CD4-positive, alpha-beta T cell treated with Interleukin-12 subunit alpha and Interleukin-12 subunit beta, for 1 hour (primary cell): ENCODE data around the gene VAMP2.

Experiments used
- DNase-seq: peaks from one replicate; pipeline ENCODE4 v3.0.0-alpha.2; 2020

The VAMP2 gene

GRCh38 chr17:8141741-8142140, 21.0 kb downstream of the VAMP2 start:
- DNase-seq = peak; percentile 18

GRCh38 chr17:8141045-8141444, 21.7 kb downstream of the VAMP2 start:
- DNase-seq = no peak

DNA sequence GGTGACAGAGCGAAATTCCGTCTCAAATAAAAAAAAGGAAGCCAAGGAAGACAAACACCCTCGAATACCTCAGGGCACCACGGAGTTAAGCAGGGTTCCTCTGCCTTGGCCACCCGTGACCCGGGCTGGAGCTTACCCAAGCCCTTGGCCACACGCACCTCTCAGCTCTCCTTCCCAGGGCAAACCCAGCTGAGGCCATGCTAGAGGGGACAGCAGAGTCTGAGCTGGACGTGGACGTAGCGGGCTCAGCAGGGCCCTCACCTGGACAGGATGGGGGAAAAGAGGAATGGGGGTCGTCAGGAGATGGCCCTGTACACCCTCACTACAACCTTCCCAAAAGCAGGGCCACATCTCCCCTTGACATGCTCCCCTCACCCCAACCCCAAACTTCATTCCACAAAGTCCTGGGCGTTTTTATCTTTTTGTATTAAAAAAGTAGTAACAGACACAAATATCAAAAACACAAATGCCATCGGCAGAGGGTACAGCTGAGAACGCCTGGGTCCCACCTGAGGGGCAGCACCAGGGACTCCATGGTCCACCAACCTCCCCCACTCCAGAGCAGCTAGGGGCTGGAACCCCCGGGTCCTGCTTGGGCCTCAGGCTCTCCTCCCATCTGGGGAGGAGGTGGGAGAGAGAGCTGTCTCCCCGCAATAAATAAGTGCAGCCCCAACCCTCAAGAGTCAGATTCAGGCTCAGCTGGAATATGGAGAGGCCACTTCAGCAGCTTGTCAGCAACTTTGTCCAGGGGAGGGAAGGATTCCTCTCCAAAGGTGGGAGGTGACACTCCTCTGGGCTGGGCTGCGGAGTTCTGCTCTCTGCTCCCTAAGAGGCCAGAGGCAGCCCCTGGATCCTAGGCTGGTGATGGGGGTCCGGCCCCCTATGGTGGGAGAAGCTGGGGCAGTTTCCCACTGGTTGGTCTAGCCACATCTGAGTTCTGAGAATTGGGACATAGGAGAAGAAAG, 22.4 kb downstream of the VAMP2 start:
- peak; percentile 22 for DNase-seq

DNA sequence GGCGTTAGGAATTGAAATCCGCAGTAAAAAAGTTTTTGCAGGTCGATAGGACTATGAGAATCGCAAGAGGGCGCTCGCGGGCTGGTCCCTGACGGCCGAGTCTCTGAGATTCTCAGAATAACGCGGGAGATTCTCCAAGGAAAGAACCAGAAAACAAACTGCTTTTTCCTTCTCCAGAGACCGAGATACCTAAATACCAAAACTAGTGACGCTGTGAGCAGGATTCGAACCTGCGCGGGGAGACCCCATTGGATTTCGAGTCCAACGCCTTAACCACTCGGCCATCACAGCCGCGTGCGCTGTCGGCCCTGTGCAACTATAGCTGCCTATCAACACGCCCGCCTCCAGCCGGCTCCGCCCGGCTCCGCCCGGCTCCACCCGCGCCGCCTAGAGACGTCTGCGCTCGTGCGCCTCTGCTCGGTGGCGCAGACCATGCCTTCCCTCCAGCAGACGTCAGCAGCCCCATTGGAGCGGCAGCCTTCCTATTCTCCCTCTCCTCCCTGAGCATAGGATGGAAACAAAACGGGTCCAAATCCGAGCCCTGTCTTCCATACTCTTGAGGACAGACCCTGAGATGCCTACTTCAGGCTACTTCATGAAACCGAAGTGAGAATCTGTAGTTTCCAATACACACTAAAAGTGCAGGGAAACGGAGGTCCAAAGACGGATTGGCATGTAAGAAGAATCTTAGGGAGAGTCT, 23.9 kb downstream of the VAMP2 start:
- DNase-seq = peak; percentile 96

GRCh38 chr17:8138374-8138671, 24.4 kb downstream of the VAMP2 start:
- no peak for DNase-seq

GRCh38 chr17:8137645-8138373, 24.9 kb downstream of the VAMP2 start:
- DNase-seq = no peak

GRCh38 chr17:8133941-8134340, 28.8 kb downstream of the VAMP2 start:
- no peak for DNase-seq

DNA sequence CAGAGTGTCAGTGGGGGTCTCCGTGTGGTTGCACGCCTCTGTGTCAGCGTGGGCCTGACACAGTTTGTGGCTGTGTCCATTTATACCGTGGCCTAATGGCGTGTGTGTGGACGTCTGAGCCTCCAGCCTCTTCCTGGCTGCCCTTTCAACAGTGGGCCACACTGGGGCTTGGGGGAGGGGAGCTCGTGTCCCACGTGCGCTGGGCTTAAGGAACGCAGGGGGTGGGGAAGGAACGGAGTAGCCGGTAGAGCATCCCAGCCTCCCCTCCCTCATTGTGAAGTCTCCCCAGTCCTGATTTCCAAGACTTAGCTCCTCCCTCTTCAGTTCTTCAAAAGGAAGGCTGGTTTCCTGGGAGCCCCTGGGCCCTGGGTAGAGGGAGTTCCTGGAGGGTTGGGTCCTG, 29.3 kb downstream of the VAMP2 start:
- no peak for DNase-seq

DNA sequence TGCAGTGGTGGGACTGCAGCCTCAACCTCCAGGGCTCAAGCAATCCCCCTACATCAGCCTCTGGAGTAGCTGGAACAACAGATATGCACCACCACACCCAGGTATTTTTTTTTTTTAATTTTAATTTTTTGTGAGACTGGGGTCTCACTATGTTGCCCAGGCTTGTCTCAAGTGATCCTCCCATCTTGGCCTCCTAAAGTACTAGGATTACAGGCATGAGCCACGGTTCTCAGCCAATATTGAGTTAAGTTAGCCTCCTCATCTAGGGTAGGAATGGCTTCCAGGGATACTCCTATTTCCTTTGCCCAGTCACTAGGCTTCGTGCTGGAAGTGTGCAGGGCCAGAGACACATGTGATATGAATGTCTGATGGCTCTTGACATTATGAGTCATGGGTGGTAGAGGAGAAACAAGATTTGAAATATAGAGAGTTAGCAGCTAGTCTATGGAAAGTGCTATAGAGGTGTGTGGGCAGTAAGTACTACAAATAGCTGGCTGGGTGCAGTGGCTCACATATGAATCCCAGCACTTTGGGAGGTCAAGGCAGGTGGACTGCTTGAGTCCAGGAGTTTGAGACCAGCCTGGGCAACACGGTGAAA, 30.8 kb downstream of the VAMP2 start:
- no peak for DNase-seq

DNA sequence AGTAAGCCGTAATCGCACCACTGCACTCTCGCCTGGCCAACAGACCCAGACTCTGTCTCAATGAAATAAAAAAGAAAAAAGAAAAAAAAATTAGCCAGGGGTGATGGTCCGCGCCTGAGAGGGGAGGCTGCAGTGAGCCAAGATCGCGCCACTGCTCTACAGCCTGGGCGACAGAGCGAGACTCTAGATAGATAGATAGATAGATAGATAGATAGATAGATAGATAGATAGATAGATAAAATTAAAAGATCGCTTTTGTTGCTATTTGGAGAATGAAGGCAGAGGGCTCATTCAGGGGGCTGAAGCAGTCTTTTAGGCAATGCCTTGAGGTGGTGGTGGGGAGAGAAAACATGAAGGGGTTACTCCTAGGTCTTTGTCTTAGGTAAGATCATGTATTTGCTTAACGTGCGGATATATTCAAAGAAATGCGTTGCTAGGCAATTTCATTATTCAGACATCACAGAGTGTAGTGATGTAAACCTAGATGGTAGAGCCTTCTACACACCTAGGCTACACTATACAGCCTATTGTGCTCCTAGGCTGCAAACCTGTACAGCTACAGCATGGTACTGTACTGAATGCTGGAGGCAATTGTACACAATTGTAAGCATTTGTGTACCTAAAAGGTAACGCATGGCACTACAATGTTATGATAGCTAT, 34.5 kb downstream of the VAMP2 start:
- no peak for DNase-seq

- DNase-seq = peak; percentile 60
Measured at GRCh38 chr17:8126491-8127066, 36.2 kb downstream of the VAMP2 start.

- DNase-seq = peak; percentile 16
Measured at GRCh38 chr17:8125947-8126490, 36.7 kb downstream of the VAMP2 start.

- peak; percentile 91 for DNase-seq
Measured at GRCh38 chr17:8125154-8125946, 37.4 kb downstream of the VAMP2 start.

DNA sequence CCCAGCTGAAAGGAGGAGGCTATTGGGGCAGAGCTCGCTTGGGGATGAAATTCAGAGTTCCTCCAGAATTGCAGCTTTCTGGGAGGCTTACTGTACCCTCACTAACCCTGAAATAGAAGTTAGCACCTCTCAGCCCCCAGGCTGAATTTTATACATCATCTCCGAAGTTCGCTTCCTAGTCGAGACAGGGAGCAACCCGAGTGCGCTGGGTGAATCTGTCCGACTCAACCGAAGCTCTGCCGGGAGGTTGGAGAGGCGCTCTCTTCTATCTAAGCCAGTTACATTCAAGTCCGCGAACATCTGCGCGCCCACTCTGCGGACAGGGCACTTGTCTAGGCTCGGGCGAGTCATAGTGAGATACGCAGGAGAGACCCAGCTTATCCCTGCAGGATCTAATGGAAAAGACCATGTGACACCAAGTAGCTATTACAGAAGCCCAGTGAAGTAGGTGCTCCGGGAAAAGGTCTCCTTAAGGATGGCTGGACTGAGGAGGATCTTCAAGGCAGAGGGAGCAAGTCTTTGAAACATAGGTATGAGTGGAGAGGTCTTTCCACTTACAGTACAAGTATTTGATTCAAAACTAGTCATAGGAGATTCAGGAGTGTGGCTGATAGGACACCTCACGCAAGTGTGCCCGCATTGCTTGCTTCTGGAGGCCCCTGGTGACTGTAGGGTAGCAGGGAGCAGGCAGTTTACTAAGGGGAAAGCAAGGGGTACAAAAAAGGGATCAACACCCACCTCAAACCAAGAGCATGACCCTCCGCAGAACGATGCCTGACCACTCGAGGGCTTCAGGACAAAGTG, 38.2 kb downstream of the VAMP2 start:
- peak; percentile 20 for DNase-seq

GRCh38 chr17:8123695-8124349, 38.9 kb downstream of the VAMP2 start, which contains the start of gene HES7:
TSS of gene HES7 (minus strand) at chr17:8124106. CDS start at chr17:8124084, 22 bp downstream.
- no peak for DNase-seq

DNA sequence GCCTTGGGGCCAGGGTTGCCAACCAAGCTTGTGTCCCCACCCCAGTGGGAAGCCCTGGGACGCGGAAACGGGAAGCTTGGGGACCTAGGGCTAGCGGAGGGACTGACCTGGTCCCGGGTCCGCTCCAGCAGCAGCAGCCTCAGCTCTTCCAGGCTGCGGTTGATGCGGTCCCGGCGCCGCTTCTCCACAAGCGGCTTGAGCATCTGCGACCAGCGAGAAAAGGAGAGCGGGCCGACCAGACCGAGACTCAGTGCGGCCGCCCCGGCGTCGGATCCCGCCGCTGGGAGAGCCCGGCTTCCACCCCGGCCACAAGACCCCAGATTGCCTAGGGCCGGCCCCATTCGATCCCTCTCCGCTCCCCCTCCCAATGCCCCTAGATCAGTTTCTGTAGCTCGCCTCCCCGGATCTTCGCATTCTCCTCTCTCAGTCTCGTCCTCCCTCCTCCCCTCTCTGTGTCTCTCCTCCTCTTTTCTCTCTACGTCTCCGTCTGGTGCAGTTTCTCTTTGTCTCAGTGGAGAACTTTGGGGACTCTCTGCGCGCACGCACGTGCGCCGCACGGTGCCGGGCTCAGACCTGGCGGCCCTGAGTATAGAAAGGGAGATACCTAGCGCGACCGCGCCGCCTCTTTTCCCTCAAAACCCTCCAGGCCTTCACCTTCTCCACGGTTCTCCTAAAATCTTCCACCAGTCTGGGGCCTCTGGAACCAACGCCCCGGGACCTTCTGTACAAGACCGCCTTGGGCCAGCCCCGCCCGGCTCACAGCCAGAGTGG, 39.6 kb downstream of the VAMP2 start:
- no peak for DNase-seq

- no peak for DNase-seq
Measured at GRCh38 chr17:8122422-8122923, 40.3 kb downstream of the VAMP2 start.

DNA sequence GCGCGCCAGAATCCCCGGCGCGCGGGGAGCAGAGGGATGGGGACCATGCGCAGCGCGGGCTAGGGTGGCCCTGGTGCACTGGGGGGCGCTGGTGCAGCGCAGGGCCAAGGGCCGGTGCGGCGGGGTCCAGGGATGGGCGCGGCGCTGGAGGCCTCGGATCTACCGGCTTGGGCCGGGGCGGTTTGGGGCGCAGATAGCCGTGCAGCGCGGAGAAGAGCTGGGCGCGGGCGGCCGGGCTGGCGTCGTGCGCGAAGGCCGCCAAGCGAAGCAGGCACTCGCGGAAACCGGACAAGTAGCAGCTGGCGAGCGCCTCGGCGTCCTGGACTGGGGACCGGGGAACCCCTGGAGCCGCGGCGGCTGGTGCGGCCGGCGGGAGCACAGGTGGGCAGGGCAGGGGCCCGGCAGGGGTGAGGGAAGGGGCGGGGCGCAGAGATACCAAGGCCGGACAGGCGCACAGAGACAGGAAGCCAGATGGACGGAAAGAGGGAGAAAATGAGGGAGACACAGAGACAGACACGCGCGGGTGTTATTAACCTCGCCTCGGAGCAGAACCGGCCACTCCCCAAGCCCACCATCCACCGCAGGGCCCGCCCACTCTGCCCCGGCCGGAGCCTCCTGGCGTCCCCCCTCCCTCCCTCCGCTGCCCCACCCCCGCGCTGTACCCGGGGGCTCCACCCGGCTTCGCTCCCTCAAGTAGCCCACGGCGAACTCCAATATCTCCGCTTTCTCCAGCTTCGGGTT, 40.9 kb downstream of the VAMP2 start:
- DNase-seq = peak; percentile 59
